Kidney (tissue), 14 donors: ENCODE measurements around the gene ABI3BP. TPM values are rescaled to one million over a fixed set of nuclear protein-coding genes. Genes with fewer than 3 reads are reported as not detected.

Experiments used
- DNase-seq, 5 donors: peaks; one replicate each; pipeline ENCODE4 v3.0.0-alpha.2; 2013 to 2020
- FAIRE-seq: peaks from 2 replicates; lab custom pipeline; 2012; peaks lifted over from hg19 to GRCh38; lab: Jason Lieb, UNC
- H3K27ac ChIP-seq, 2 donors: one replicate each; pipeline ENCODE4 v1.7.0; 2013; ENCODE audit warnings: low read depth in 2 of 2, low read length in 2 of 2, inconsistent platforms in 1 of 2
- H3K27me3 ChIP-seq: one replicate; pipeline ENCODE4 v1.7.1; 2013; ENCODE audit warnings: low read length, inconsistent platforms; ENCODE audit not compliant: control insufficient read depth, insufficient read depth
- H3K36me3 ChIP-seq, 3 donors: one replicate each; pipeline versions ENCODE4 v1.7.0 to v1.7.1; 2013; ENCODE audit warnings: low read length in 3 of 3, control low read depth in 1 of 3, inconsistent platforms in 1 of 3; ENCODE audit not compliant: insufficient read depth in 3 of 3, control insufficient read depth in 2 of 3
- H3K4me1 ChIP-seq, 3 donors: one replicate each; pipeline versions ENCODE4 v1.7.0 to v1.7.1; 2013; ENCODE audit warnings: low read length in 3 of 3, inconsistent platforms in 1 of 3, low read depth in 1 of 3; ENCODE audit not compliant: control insufficient read depth in 2 of 3, insufficient read depth in 2 of 3
- H3K4me3 ChIP-seq, 3 donors: one replicate each; pipeline versions ENCODE4 v1.7.0 to v1.8.1; 2013; ENCODE audit warnings: low read length in 3 of 3, control low read depth in 1 of 3, inconsistent platforms in 1 of 3
- H3K9ac ChIP-seq, 3 donors: one replicate each; pipeline versions ENCODE4 v1.7.0 to v1.7.1; 2013; ENCODE audit warnings: low read length in 3 of 3, control low read depth in 1 of 3, inconsistent platforms in 1 of 3
- H3K9me3 ChIP-seq, 3 donors: one replicate each; pipeline versions ENCODE4 v1.7.0 to v1.7.1; 2013; ENCODE audit warnings: low read length in 3 of 3, control low read depth in 1 of 3, inconsistent platforms in 1 of 3; ENCODE audit not compliant: control insufficient read depth in 2 of 3, insufficient read depth in 1 of 3
- intact Hi-C: fragments of 100-400 bp; cut with DNase I; formaldehyde crosslinking; loops from one replicate; pipeline ENCODE4 v1.11.1; 2022
- polyA plus RNA-seq: library from polyadenylated mRNA; stranded (reverse); fragments of 350-450 nt; fragmentation: Illumina TruSeq; extraction: RNeasy Lipid Tissue Mini Kit (QIAGEN cat#74804); gene quantifications from one replicate; pipeline ENCODE4 v1.2.3, GENCODE V29; 2014; ENCODE audit warnings: low read depth, low replicate concordance; ENCODE audit not compliant: insufficient read depth
- total RNA-seq: library from RNA; stranded (reverse); fragmentation: NEBNext Ultra II Directional; extraction: Animal tissue kit (Norgen Biotek cat#: 25700); gene quantifications from one replicate; pipeline ENCODE4 v1.2.1, GENCODE V29; 2021
- TF ChIP-seq, protein P1 (sequence below): IDR thresholded peaks from 3 replicates; pipeline ENCODE4 v1.5.1; 2012; ENCODE audit warnings: mild to moderate bottlenecking, moderate library complexity, borderline replicate concordance; ENCODE audit not compliant: insufficient read depth; ENCODE audit errors: extremely low read depth
- donor health status: control.
- donor health status: control.
- donor health status: control.
- donor health status: control.
- donor health status: control.
- donor health status: DM: yes; HTN: yes; CAD: no.
- donor health status: Normal renal cell carcinoma (clear cell type).

ABI3BP gene
- total and polyA plus RNA-seq, 2 donors from 2014 or later: 7.1 to 160 TPM

DNA sequence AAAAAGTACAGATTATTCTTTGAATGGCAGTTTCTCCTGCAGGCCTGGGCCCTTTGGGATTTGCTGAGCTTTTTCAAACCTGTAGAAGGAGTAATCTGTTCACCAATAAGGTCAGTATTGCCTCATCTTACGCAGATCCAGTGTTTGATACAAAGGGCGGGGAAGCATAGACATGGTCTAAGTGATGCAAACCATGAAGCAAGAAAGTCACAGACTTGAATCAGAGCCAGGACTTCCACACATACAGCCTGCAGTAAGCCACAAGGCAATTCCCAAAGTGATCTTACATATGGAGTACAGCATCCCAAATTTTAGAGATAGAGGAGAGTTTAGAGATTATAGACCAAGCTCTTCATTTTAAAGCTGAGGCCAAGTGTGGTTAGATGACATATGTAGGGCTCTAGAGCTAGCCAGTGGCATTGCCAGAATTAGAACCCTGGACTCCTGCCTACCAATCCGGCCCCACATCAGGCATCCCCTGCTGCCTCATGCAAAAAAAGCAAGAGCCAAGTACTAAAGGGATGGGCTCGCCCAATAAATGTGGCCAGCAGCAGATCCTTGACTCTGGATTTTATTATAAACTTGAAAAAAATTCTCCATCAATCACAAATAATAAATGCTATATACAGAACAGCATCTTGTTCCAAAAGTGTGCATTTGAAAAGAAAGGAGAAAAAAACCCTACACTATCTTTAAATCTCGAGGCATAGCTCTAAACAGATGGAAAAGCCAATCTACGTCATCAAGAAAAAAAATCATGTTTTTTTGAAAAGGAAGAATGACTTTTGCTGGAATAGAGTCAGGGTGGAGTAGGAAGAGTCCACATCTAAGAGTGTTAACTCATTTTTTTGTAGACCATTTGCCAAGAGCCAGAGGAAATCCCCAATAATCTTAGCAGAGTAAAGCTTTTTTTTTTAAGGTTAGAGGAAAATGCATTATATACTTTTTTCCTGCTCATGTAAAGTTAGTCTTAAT lies 24.0 kb downstream of the ABI3BP start:
- Histone ChIP-seq H3K4me3 (no peak overlapping the region), H3K9ac (no peak overlapping the region), H3K27me3 (no peaks in the 10 kb centered on the region), H3K36me3 (no peaks in the 10 kb centered on the region), H3K4me1 (no peaks in the 10 kb centered on the region), H3K27ac (no peak overlapping the region), H3K9me3 (no peaks in the 10 kb centered on the region)
- FAIRE-seq (no peak), DNase-seq (no peak)
- intact Hi-C loops: no loop called here
- TF ChIP-seq, protein P1, sequence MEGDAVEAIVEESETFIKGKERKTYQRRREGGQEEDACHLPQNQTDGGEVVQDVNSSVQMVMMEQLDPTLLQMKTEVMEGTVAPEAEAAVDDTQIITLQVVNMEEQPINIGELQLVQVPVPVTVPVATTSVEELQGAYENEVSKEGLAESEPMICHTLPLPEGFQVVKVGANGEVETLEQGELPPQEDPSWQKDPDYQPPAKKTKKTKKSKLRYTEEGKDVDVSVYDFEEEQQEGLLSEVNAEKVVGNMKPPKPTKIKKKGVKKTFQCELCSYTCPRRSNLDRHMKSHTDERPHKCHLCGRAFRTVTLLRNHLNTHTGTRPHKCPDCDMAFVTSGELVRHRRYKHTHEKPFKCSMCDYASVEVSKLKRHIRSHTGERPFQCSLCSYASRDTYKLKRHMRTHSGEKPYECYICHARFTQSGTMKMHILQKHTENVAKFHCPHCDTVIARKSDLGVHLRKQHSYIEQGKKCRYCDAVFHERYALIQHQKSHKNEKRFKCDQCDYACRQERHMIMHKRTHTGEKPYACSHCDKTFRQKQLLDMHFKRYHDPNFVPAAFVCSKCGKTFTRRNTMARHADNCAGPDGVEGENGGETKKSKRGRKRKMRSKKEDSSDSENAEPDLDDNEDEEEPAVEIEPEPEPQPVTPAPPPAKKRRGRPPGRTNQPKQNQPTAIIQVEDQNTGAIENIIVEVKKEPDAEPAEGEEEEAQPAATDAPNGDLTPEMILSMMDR: no peak

DNA sequence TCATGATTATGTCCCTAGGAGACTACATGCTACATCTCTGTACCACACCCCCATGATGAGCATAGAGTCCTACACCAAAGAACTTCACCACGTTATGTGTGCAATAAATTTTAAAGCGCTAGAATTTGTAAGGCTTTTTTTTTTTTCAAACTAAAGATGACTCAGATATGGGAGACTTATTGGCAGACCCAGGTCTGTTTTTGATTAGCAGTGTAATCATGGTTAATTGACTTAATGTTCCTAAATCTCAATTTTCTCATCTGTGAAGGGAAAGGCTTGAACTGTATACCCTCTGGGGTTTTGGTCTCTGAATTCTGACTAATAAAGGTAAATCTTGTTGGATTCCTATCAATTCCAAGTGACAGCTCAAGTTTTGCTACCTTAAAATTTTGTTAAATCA lies 26.4 kb downstream of the ABI3BP start:
- FAIRE-seq: no peak
- no peaks in the 10 kb centered on the region for H3K27me3 ChIP-seq

DNA sequence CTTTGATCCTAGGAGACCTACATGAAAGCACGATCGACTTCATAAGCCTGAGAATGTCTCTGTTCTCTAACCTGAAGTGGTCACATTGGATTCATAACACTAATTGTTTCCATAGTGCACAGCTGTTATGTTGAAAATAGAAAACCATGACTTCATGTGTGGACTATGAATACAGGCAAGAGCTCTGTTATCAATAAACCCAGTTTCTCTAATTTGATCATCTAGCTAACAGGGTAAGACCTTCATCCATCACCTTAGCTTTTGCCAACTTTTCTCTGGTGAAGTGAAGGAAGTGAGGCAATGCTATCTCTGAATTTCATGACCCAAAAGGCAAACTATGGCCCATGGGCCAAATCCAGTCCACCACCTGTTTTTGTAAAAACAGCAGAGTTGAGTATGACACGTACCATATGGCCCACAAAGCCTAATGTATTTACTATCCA lies 27.2 kb downstream of the ABI3BP start:
- Histone ChIP-seq H3K9me3 (no peaks in the 10 kb centered on the region), H3K36me3 (no peaks in the 10 kb centered on the region), H3K27ac (no peak overlapping the region), H3K4me1 (no peaks in the 10 kb centered on the region), H3K9ac (no peak overlapping the region), H3K4me3 (no peak overlapping the region), H3K27me3 (no peaks in the 10 kb centered on the region)
- TF ChIP-seq, protein P1: no peak
- no peak for DNase-seq
- intact Hi-C loops: no loop called here
- no peak for FAIRE-seq

More for the DNA sequence above, 26.4 kb downstream of the ABI3BP start:
- Histone ChIP-seq H3K4me1 (no peaks in the 10 kb centered on the region), H3K4me3 (no peak overlapping the region), H3K27ac (no peak overlapping the region), H3K36me3 (no peaks in the 10 kb centered on the region), H3K9me3 (no peaks in the 10 kb centered on the region), H3K9ac (no peak overlapping the region)
- intact Hi-C loops: no loop called here
- no peak for DNase-seq
- TF ChIP-seq, protein P1: no peak
